Activated CD4-positive, alpha-beta T cell treated with anti-CD3 and anti-CD28 coated beads, Interleukin-2, amount 50 U/mL, for 1 hour (primary cell): ENCODE data around the gene RBP2.

ENCODE experiments used
- DNase-seq: peaks from one replicate; pipeline ENCODE4 v3.0.0-alpha.2; 2020

Gene RBP2

GRCh38 chr3:139477710-139478640, 1.7 kb upstream of the RBP2 start:
- no peak for DNase-seq

- DNase-seq, result no peak
Measured at GRCh38 chr3:139473155-139473771, 3.1 kb downstream of the RBP2 start.

GRCh38 chr3:139472380-139473010, 3.8 kb downstream of the RBP2 start:
- no peak for DNase-seq

- no peak for DNase-seq
Measured at GRCh38 chr3:139470199-139470598, 6.1 kb downstream of the RBP2 start.

GRCh38 chr3:139468399-139468798, 7.9 kb downstream of the RBP2 start:
- DNase-seq, result no peak

GRCh38 chr3:139466360-139466759, 10.0 kb downstream of the RBP2 start:
- DNase-seq, result no peak

- DNase-seq, result no peak
Measured at GRCh38 chr3:139465636-139466035, 10.7 kb downstream of the RBP2 start.

GRCh38 chr3:139463466-139463865, 12.8 kb downstream of the RBP2 start:
- DNase-seq, result no peak

GRCh38 chr3:139460529-139460928, 15.8 kb downstream of the RBP2 start:
- DNase-seq, result no peak

GRCh38 chr3:139460076-139460475, 16.2 kb downstream of the RBP2 start:
- no peak for DNase-seq

- DNase-seq, result no peak
Measured at GRCh38 chr3:139458348-139458747, 18.0 kb downstream of the RBP2 start.

- DNase-seq, result no peak
Measured at GRCh38 chr3:139457066-139457465, 19.2 kb downstream of the RBP2 start.

- DNase-seq, result no peak
Measured at GRCh38 chr3:139456386-139456785, 19.9 kb downstream of the RBP2 start.

- no peak for DNase-seq
Measured at GRCh38 chr3:139455855-139456254, 20.5 kb downstream of the RBP2 start.

GRCh38 chr3:139455206-139455605, 21.1 kb downstream of the RBP2 start:
- no peak for DNase-seq

- no peak for DNase-seq
Measured at GRCh38 chr3:139454346-139454745, 22.0 kb downstream of the RBP2 start.

- DNase-seq, result no peak
Measured at GRCh38 chr3:139450159-139450558, 26.2 kb downstream of the RBP2 start.

- no peak for DNase-seq
Measured at GRCh38 chr3:139449566-139449965, 26.8 kb downstream of the RBP2 start.

- DNase-seq, result no peak
Measured at GRCh38 chr3:139448104-139448503, 28.2 kb downstream of the RBP2 start.

- no peak for DNase-seq
Measured at GRCh38 chr3:139447486-139447885, 28.8 kb downstream of the RBP2 start.

- no peak for DNase-seq
Measured at GRCh38 chr3:139444446-139444845, 31.9 kb downstream of the RBP2 start.

GRCh38 chr3:139443186-139443585, 33.1 kb downstream of the RBP2 start:
- DNase-seq, result no peak

GRCh38 chr3:139441656-139442055, 34.7 kb downstream of the RBP2 start:
- no peak for DNase-seq
